Nephron (organoid): ENCODE results near the gene SORT1.

Experiments
- H3K27ac Mint-ChIP-seq, 3 experiments: 2 replicates each; pipeline ENCODE4 v1.8.0; 2020; ENCODE audit warnings: mixed read lengths in 3 of 3, mild to moderate bottlenecking in 2 of 3, moderate library complexity in 1 of 3
- H3K27me3 Mint-ChIP-seq: 2 replicates; pipeline ENCODE4 v1.8.0; 2021; ENCODE audit warnings: low read depth, mild to moderate bottlenecking, moderate library complexity, mixed read lengths
- H3K36me3 Mint-ChIP-seq: 2 replicates; pipeline ENCODE4 v1.8.0; 2020; ENCODE audit warnings: low read depth, mixed read lengths
- H3K4me1 Mint-ChIP-seq: 2 replicates; pipeline ENCODE4 v1.8.0; 2020; ENCODE audit warnings: mixed read lengths
- H3K4me3 Mint-ChIP-seq, 3 experiments: 2 replicates each; pipeline ENCODE4 v1.8.0; 2020; ENCODE audit warnings: mild to moderate bottlenecking in 3 of 3, mixed read lengths in 3 of 3, moderate library complexity in 2 of 3
- H3K9me3 Mint-ChIP-seq: 2 replicates; pipeline ENCODE4 v1.8.0; 2020; ENCODE audit warnings: mixed read lengths
- CTCF ChIP-seq, 3 experiments: fragments of 200-600 bp; sonication (generic); IDR thresholded peaks; one replicate each; pipeline ENCODE4 v1.5.0; 2021; ENCODE audit warnings: antibody characterized with exemption in 3 of 3; ENCODE audit not compliant: unreplicated experiment in 3 of 3

The SORT1 gene

GRCh38 chr1:109400035-109400655, 2.4 kb upstream of the SORT1 start:
- Mint-ChIP-seq H3K4me3 (no peak overlapping the region), H3K4me1 (peaks cover 30% of the 10 kb centered on the region), H3K27ac (no peak overlapping the region), H3K27me3 (peaks cover 11% of the 10 kb centered on the region), H3K9me3 (no peaks in the 10 kb centered on the region), H3K36me3 (peaks cover 10% of the 10 kb centered on the region)
- TF ChIP-seq CTCF (IDR thresholded peaks at IDR 0.05; ENCODE audit: unreplicated experiment in 3 of 3), result no peak

- Mint-ChIP-seq H3K27ac (peak overlapping the region; percentile 56 to 83 (median 75)), H3K4me3 (peak overlapping the region; percentile 73 to 92 (median 83)), H3K4me1 (peaks cover 36% of the 10 kb centered on the region), H3K9me3 (no peaks in the 10 kb centered on the region), H3K36me3 (peaks cover 3% of the 10 kb centered on the region), H3K27me3 (peaks cover 11% of the 10 kb centered on the region)
- TF ChIP-seq CTCF (IDR thresholded peaks at IDR 0.05; ENCODE audit: unreplicated experiment in 3 of 3), result peak; percentile 60 to 73 (median 63)
Observed at GRCh38 chr1:109399326-109399957, 1.7 kb upstream of the SORT1 start.

GRCh38 chr1:109398343-109399225, 866 bp upstream of the SORT1 start:
- no peak for TF ChIP-seq CTCF (IDR thresholded peaks at IDR 0.05; ENCODE audit: unreplicated experiment in 3 of 3)
- peak overlapping the region; percentile 56 to 74 (median 60) for H3K27ac Mint-ChIP-seq
- peaks cover under 1% of the 10 kb centered on the region for H3K36me3 Mint-ChIP-seq
- H3K4me1 Mint-ChIP-seq, result peaks cover 44% of the 10 kb centered on the region
- no peaks in the 10 kb centered on the region for H3K9me3 Mint-ChIP-seq
- peaks cover 11% of the 10 kb centered on the region for H3K27me3 Mint-ChIP-seq
- H3K4me3 Mint-ChIP-seq, result peak overlapping the region; percentile 88 to 92 (median 92)

GRCh38 chr1:109396871-109397580, 692 bp downstream of the SORT1 start:
- H3K27me3 Mint-ChIP-seq, result peaks cover 11% of the 10 kb centered on the region
- H3K4me3 Mint-ChIP-seq, result peak overlapping the region; percentile 93 to 96 (median 96)
- H3K9me3 Mint-ChIP-seq, result no peaks in the 10 kb centered on the region
- peaks cover 60% of the 10 kb centered on the region for H3K4me1 Mint-ChIP-seq
- peak overlapping the region; percentile 49 to 73 (median 54) for H3K27ac Mint-ChIP-seq
- no peak for TF ChIP-seq CTCF (IDR thresholded peaks at IDR 0.05; ENCODE audit: unreplicated experiment in 3 of 3)
- H3K36me3 Mint-ChIP-seq, result no peaks in the 10 kb centered on the region

GRCh38 chr1:109396513-109396839, 1.2 kb downstream of the SORT1 start:
- Mint-ChIP-seq H3K27me3 (peaks cover 11% of the 10 kb centered on the region), H3K4me3 (peak overlapping the region; percentile 93 to 96 (median 96)), H3K4me1 (peaks cover 65% of the 10 kb centered on the region), H3K9me3 (no peaks in the 10 kb centered on the region), H3K36me3 (no peaks in the 10 kb centered on the region), H3K27ac (peak overlapping the region in 2 of 3 experiments; percentile 54 to 59)
- TF ChIP-seq CTCF (IDR thresholded peaks at IDR 0.05; ENCODE audit: unreplicated experiment in 3 of 3), result no peak
